H9 (cell line): ENCODE measurements around the gene AKR7A2. TPM values are rescaled to one million over a fixed set of nuclear protein-coding genes. Genes with fewer than 3 reads are reported as not detected.

Source experiments
- DNase-seq: peaks from one replicate; pipeline ENCODE4 v3.0.0-alpha.2; 2017
- H2AFZ ChIP-seq: one replicate; pipeline ENCODE4 v1.6.1; 2013; ENCODE audit warnings: mild to moderate bottlenecking, low read length, control low read depth, moderate library complexity
- H2AK5ac ChIP-seq: 2 replicates; pipeline ENCODE4 v1.6.1; 2013; ENCODE audit warnings: low read length, control low read depth, mixed read lengths; ENCODE audit not compliant: insufficient read length
- H2BK120ac ChIP-seq: one replicate; pipeline ENCODE4 v1.6.1; 2013; ENCODE audit warnings: low read depth, mild to moderate bottlenecking, low read length, control low read depth, inconsistent platforms; ENCODE audit not compliant: poor library complexity, severe bottlenecking
- H2BK12ac ChIP-seq: 2 replicates; pipeline ENCODE4 v1.6.1; 2013; ENCODE audit warnings: low read length, control low read depth, mixed read lengths, low read depth; ENCODE audit not compliant: insufficient read length
- H2BK15ac ChIP-seq: 2 replicates; pipeline ENCODE4 v1.6.1; 2013; ENCODE audit warnings: low read depth, low read length, control low read depth
- H2BK20ac ChIP-seq: one replicate; pipeline ENCODE4 v1.6.1; 2013; ENCODE audit warnings: low read depth, mild to moderate bottlenecking, low read length, control low read depth, inconsistent platforms; ENCODE audit not compliant: poor library complexity, severe bottlenecking
- H2BK5ac ChIP-seq: 2 replicates; pipeline ENCODE4 v1.6.1; 2013; ENCODE audit warnings: low read length, control low read depth, mixed read lengths; ENCODE audit not compliant: insufficient read length
- H3K14ac ChIP-seq: 2 replicates; pipeline ENCODE4 v1.6.1; 2013; ENCODE audit warnings: low read length, control low read depth; ENCODE audit not compliant: insufficient read depth
- H3K18ac ChIP-seq: 2 replicates; pipeline ENCODE4 v1.6.1; 2013; ENCODE audit warnings: low read depth, mild to moderate bottlenecking, mixed read lengths, low read length, control low read depth; ENCODE audit not compliant: insufficient read length
- H3K23ac ChIP-seq: 2 replicates; pipeline ENCODE4 v1.6.1; 2013; ENCODE audit warnings: low read length, control low read depth, mixed read lengths, low read depth; ENCODE audit not compliant: insufficient read length
- H3K23me2 ChIP-seq: 2 replicates; pipeline ENCODE4 v1.6.1; 2013; ENCODE audit warnings: low read depth, mild to moderate bottlenecking, mixed read lengths, low read length, control low read depth; ENCODE audit not compliant: insufficient read length, poor library complexity, severe bottlenecking
- H3K27ac ChIP-seq: 2 replicates; pipeline ENCODE4 v1.5.1; 2013; ENCODE audit warnings: low read length, control low read depth, mixed read lengths, low read depth; ENCODE audit not compliant: insufficient read length
- H3K27me3 ChIP-seq: 2 replicates; pipeline ENCODE4 v1.6.1; 2013; ENCODE audit warnings: low read length, control low read depth, inconsistent platforms; ENCODE audit not compliant: insufficient read depth
- H3K4ac ChIP-seq: 2 replicates; pipeline ENCODE4 v1.6.1; 2013; ENCODE audit warnings: low read depth, mild to moderate bottlenecking, control low read depth, inconsistent platforms, low read length, moderate library complexity
- H3K4me1 ChIP-seq: 2 replicates; pipeline ENCODE4 v1.6.1; 2013; ENCODE audit warnings: low read length, control low read depth, inconsistent platforms; ENCODE audit not compliant: insufficient read depth
- H3K4me2 ChIP-seq: 2 replicates; pipeline ENCODE4 v1.6.1; 2013; ENCODE audit warnings: low read length, control low read depth, mixed read lengths; ENCODE audit not compliant: insufficient read length, insufficient read depth
- H3K56ac ChIP-seq: 2 replicates; pipeline ENCODE4 v1.6.1; 2013; ENCODE audit warnings: low read depth, mild to moderate bottlenecking, mixed read lengths, low read length, control low read depth; ENCODE audit not compliant: insufficient read length
- H3K79me1 ChIP-seq: 2 replicates; pipeline ENCODE4 v1.6.1; 2013; ENCODE audit warnings: low read depth, mild to moderate bottlenecking, moderate library complexity, low read length, control low read depth, inconsistent platforms; ENCODE audit not compliant: insufficient read depth, poor library complexity, severe bottlenecking
- H3K79me2 ChIP-seq: 2 replicates; pipeline ENCODE4 v1.6.1; 2013; ENCODE audit warnings: low read length, control low read depth, inconsistent platforms; ENCODE audit not compliant: insufficient read depth
- H3K9ac ChIP-seq: 2 replicates; pipeline ENCODE4 v1.6.1; 2013; ENCODE audit warnings: low read length, control low read depth, mixed read lengths; ENCODE audit not compliant: insufficient read length; ENCODE audit errors: extremely low read depth
- H3K9me3 ChIP-seq: one replicate; pipeline ENCODE4 v1.6.1; 2013; ENCODE audit warnings: low read depth, low read length, inconsistent platforms; ENCODE audit not compliant: control insufficient read depth
- H3T11ph ChIP-seq: one replicate; pipeline ENCODE4 v1.6.1; 2013; ENCODE audit warnings: mild to moderate bottlenecking, low read length, control low read depth, inconsistent platforms
- H4K20me1 ChIP-seq: one replicate; pipeline ENCODE4 v1.6.1; 2013; ENCODE audit not compliant: control insufficient read depth, insufficient read length, insufficient read depth
- H4K5ac ChIP-seq: 2 replicates; pipeline ENCODE4 v1.6.1; 2013; ENCODE audit warnings: low read depth, mild to moderate bottlenecking, mixed read lengths, low read length, control low read depth; ENCODE audit not compliant: insufficient read length
- H4K8ac ChIP-seq: replicated peaks from 2 replicates; pipeline ENCODE4 v1.6.1; 2013; ENCODE audit warnings: low read length, control low read depth, mixed read lengths, low read depth; ENCODE audit not compliant: insufficient read length
- H4K91ac ChIP-seq: 2 replicates; pipeline ENCODE4 v1.6.1; 2013; ENCODE audit warnings: low read depth, mild to moderate bottlenecking, moderate library complexity, mixed read lengths, low read length, control low read depth; ENCODE audit not compliant: insufficient read length
- H3K27ac Mint-ChIP-seq, 3 experiments: 2 replicates in 2 of 3; 3 replicates in 1 of 3; pipeline ENCODE4 v1.8.0; 2020 to 2021; ENCODE audit warnings: mixed read lengths in 3 of 3, mild to moderate bottlenecking in 1 of 3, moderate library complexity in 1 of 3
- H3K27me3 Mint-ChIP-seq: 2 replicates; pipeline ENCODE4 v1.8.0; 2021; ENCODE audit warnings: low read depth, mild to moderate bottlenecking, moderate library complexity, mixed read lengths
- H3K36me3 Mint-ChIP-seq, 3 experiments: 2 replicates in 2 of 3; 3 replicates in 1 of 3; pipeline ENCODE4 v1.8.0; 2020 to 2021; ENCODE audit warnings: low read depth in 3 of 3, mixed read lengths in 3 of 3; ENCODE audit not compliant: insufficient read depth in 1 of 3
- H3K4me1 Mint-ChIP-seq, 2 experiments: 2 replicates each; pipeline ENCODE4 v1.8.0; 2020; ENCODE audit warnings: mixed read lengths in 2 of 2
- H3K4me3 Mint-ChIP-seq, 2 experiments: 2 replicates in 1 of 2; 3 replicates in 1 of 2; pipeline ENCODE4 v1.8.0; 2020 to 2021; ENCODE audit warnings: mild to moderate bottlenecking in 2 of 2, mixed read lengths in 2 of 2, moderate library complexity in 1 of 2
- H3K9me3 Mint-ChIP-seq, 2 experiments: 2 replicates in 1 of 2; 3 replicates in 1 of 2; pipeline ENCODE4 v1.8.0; 2020; ENCODE audit warnings: mild to moderate bottlenecking in 2 of 2, mixed read lengths in 2 of 2, moderate library complexity in 1 of 2
- CTCF ChIP-seq: fragments of 200-600 bp; sonication (generic); conservative IDR thresholded peaks from 3 replicates; pipeline ENCODE4 v1.8.0; 2021; ENCODE audit warnings: antibody characterized with exemption, mild to moderate bottlenecking
- WGBS: extraction: QIAGEN DNeasy Blood & Tissue Kit; methylation state at CpG from one replicate; pipeline ENCODE4 v1.1.7; 2013; ENCODE audit warnings: missing lambda C conversion rate, low lambda C conversion rate, mixed read lengths; ENCODE audit not compliant: insufficient read length; ENCODE audit errors: extremely low coverage; 5-methylcytosine and 5-hydroxymethylcytosine counted together
- total RNA-seq: library from RNA; stranded (reverse); gene quantifications from 2 replicates; pipeline ENCODE4 v1.2.1, GENCODE V29; 2021

The AKR7A2 gene
- total RNA-seq, 1 experiment from 2014 or later, result 50.3 TPM

DNA sequence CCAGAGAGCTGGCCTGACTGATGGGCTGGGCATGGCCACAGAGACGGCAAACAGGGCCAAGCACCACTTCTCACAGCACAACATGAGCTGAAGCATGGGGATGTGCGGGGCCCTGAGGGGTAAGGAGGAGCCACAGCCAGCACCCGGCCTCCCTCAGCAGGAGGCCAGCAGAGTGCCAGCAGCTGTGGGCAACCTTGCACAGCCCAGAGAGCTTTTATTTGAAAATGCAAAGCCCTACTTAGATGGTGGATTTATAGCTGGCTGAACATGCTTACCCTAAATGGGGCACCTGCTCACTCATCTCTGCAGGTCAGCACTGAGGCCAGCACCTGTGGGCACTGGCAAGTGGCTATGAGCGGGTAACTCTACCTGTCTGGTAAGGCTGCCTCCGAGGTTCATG lies 44.3 kb upstream of the AKR7A2 start:
- Histone ChIP-seq H3K56ac (no peak overlapping the region), H3K23me2 (no peaks in the 10 kb centered on the region), H3K27ac (no peak overlapping the region), H2BK20ac (no peak overlapping the region), H3K79me2 (0 out of 2 replicates have a peak, but pooled peaks cover 1% of the 10 kb centered on the region), H3K27me3 (no peaks in the 10 kb centered on the region), H4K20me1 (no peaks in the 10 kb centered on the region), H3K79me1 (peaks cover 4% of the 10 kb centered on the region), H2AFZ (no peak overlapping the region), H3K18ac (no peak overlapping the region), H3K9me3 (no peaks in the 10 kb centered on the region), H3K23ac (no peak overlapping the region), H3K9ac (no peak overlapping the region), H2BK5ac (no peak overlapping the region), H3K4ac (no peak overlapping the region), H4K91ac (no peak overlapping the region), H3T11ph (no peak overlapping the region), H3K4me1 (0 out of 2 replicates have a peak, but pooled peaks cover 3% of the 10 kb centered on the region), H2BK12ac (no peak overlapping the region), H3K4me2 (no peak overlapping the region), H4K5ac (no peak overlapping the region), H2BK15ac (no peak overlapping the region), H2AK5ac (no peak overlapping the region), H3K14ac (no peak overlapping the region; the same call in 1 of the 2 replicates), H2BK120ac (no peak overlapping the region), H4K8ac (no peak overlapping the region)
- Mint-ChIP-seq H3K9me3 (no peaks in the 10 kb centered on the region), H3K36me3 (peaks cover 32 to 53% (median 51%) of the 10 kb centered on the region in 3 experiments), H3K4me1 (peaks cover 32 to 39% of the 10 kb centered on the region in 2 experiments), H3K4me3 (no peak overlapping the region), H3K27ac (no peak overlapping the region), H3K27me3 (no peaks in the 10 kb centered on the region; the same call in 1 of the 2 replicates)
- WGBS, result no CpG with 5 or more reads among the region's 5 CpGs
- TF ChIP-seq CTCF, result no peak
- no peak for DNase-seq
